Panc1 (cell line): ENCODE results near the gene HSP90AB1. TPM values are rescaled to one million over a fixed set of nuclear protein-coding genes. Genes with fewer than 3 reads are reported as not detected.

ENCODE experiments used
- ATAC-seq: fragments of 200-7000 bp; cut with Tn5 transposase; 2 replicates; pipeline ENCODE4 v1.9.1; 2020; ENCODE audit warnings: mild to moderate bottlenecking, moderate library complexity
- BruUV-seq: library from RNA; stranded (reverse); fragments of 400-500 nt; replicated peaks from 2 replicates; lab custom pipeline; 2021; lab: Mats Ljungman, UMichigan
- CTCF ChIA-PET: fragments of 300-600 bp; sonication (Branson Sonifier 250); formaldehyde crosslinking; loops from one replicate; lab custom pipeline; 2022; ENCODE audit warnings: antibody characterized with exemption; lab: Charles Lee
- POLR2A ChIA-PET: fragments of 300-600 bp; sonication (Branson Sonifier 250); formaldehyde crosslinking; loops from one replicate; lab custom pipeline; 2022; ENCODE audit warnings: antibody characterized with exemption; lab: Charles Lee
- DNase-seq: peaks from one replicate; pipeline ENCODE4 v3.0.0-alpha.2; 2010; ENCODE audit warnings: low read depth, low spot score
- H3K27ac ChIP-seq: 2 replicates; pipeline ENCODE4 v1.5.1; 2011; ENCODE audit warnings: mild to moderate bottlenecking, low read length, inconsistent platforms
- H3K27me3 ChIP-seq: fragments of 200-500 bp; sonication (Bioruptor generic); 2 replicates; pipeline ENCODE4 v1.6.0; 2014; ENCODE audit warnings: low read length, inconsistent platforms; ENCODE audit not compliant: control insufficient read depth, insufficient read depth
- H3K36me3 ChIP-seq: fragments of 200-500 bp; sonication (Bioruptor generic); 2 replicates; pipeline ENCODE4 v1.5.1; 2014; ENCODE audit warnings: inconsistent platforms, mild to moderate bottlenecking, low read length, moderate library complexity; ENCODE audit not compliant: control insufficient read depth, insufficient read depth
- H3K4me1 ChIP-seq: 2 replicates; pipeline ENCODE4 v1.5.1; 2011; ENCODE audit warnings: inconsistent platforms, mild to moderate bottlenecking, low read length, moderate library complexity; ENCODE audit not compliant: control insufficient read depth, insufficient read depth
- H3K4me3 ChIP-seq, 2 experiments: 2 replicates each; pipeline ENCODE4 v1.5.1; 2011 to 2012; ENCODE audit warnings: low read depth in 2 of 2, low read length in 2 of 2, mild to moderate bottlenecking in 2 of 2, inconsistent platforms in 1 of 2, moderate library complexity in 1 of 2
- H3K9me3 ChIP-seq: fragments of 200-500 bp; sonication (Bioruptor generic); 2 replicates; pipeline ENCODE4 v1.5.1; 2014; ENCODE audit warnings: low read depth, mild to moderate bottlenecking, inconsistent platforms, low read length, moderate library complexity; ENCODE audit not compliant: control insufficient read depth, insufficient read depth
- CTCF ChIP-seq: fragments of 450-650 bp; IDR thresholded peaks from 2 replicates; pipeline ENCODE4 v1.5.1; 2017; ENCODE audit warnings: mild to moderate bottlenecking
- POLR2AphosphoS5 ChIP-seq: IDR thresholded peaks from 2 replicates; pipeline ENCODE4 v1.6.1; 2012; ENCODE audit warnings: mild to moderate bottlenecking, low read depth, low read length, moderate library complexity
- REST ChIP-seq, 2 experiments: IDR thresholded peaks; 2 replicates each; pipeline ENCODE4 v1.6.1; 2011 to 2012; ENCODE audit warnings: low read depth in 2 of 2, control low read depth in 1 of 2, low read length in 1 of 2, mild to moderate bottlenecking in 1 of 2, moderate library complexity in 1 of 2; ENCODE audit not compliant: insufficient read depth in 1 of 2
- SIN3A ChIP-seq: IDR thresholded peaks from 2 replicates; pipeline ENCODE4 v1.6.1; 2012; ENCODE audit warnings: low read depth, mild to moderate bottlenecking, low read length, moderate library complexity, borderline replicate concordance; ENCODE audit not compliant: insufficient read depth
- TCF7L2 ChIP-seq: IDR thresholded peaks from 2 replicates; pipeline ENCODE4 v1.6.1; 2011; ENCODE audit warnings: mild to moderate bottlenecking, low read depth, low read length, inconsistent platforms
- in situ Hi-C: cut with HindIII; loops from 2 replicates; pipeline ENCODE4 v1.10.0; 2016; ENCODE audit warnings: low sequenced_read_pairs, low pct_unique_long_range_greater_than_20kb
- intact Hi-C: fragments of 100-400 bp; cut with micrococcal nuclease; formaldehyde crosslinking; loops from one replicate; pipeline ENCODE4 v1.10.0; 2022; ENCODE audit not compliant: unreplicated experiment
- total RNA-seq: library from RNA; stranded (reverse); gene quantifications from one replicate; pipeline ENCODE4 v1.2.1, GENCODE V29; 2021; ENCODE audit not compliant: unreplicated experiment

The HSP90AB1 gene
- total RNA-seq, 1 experiment from 2014 or later = 1,253 TPM

- no peak overlapping the region for H3K4me3 ChIP-seq
- BruUV-seq = no TSS peak
- no peaks in the 10 kb centered on the region for H3K36me3 ChIP-seq
- H3K27me3 ChIP-seq = peaks cover 16% of the 10 kb centered on the region
- POLR2A ChIA-PET = no interaction called here
- TF ChIP-seq SIN3A (no peak), POLR2AphosphoS5 (no peak), TCF7L2 (no peak), CTCF (no peak), REST (IDR thresholded peaks at IDR 0.05; ENCODE audit: insufficient read depth in 1 of 2, low read depth in 2 of 2, low read length in 1 of 2) (no peak)
- intact Hi-C loops = no loop called here
- ATAC-seq (no peak), DNase-seq (no peak)
- H3K4me1 ChIP-seq = no peaks in the 10 kb centered on the region
- no peaks in the 10 kb centered on the region for H3K9me3 ChIP-seq
- CTCF ChIA-PET = interaction anchor here (0.6 kb wide), 1 partner anchor 67 kb away, joined by 3 read pairs; no protein-coding TSS in a partner anchor
- no peak overlapping the region for H3K27ac ChIP-seq
- in situ Hi-C loops = no loop called here
Observed at GRCh38 chr6:44272999-44273566, 26.2 kb downstream of the HSP90AB1 start.

DNA sequence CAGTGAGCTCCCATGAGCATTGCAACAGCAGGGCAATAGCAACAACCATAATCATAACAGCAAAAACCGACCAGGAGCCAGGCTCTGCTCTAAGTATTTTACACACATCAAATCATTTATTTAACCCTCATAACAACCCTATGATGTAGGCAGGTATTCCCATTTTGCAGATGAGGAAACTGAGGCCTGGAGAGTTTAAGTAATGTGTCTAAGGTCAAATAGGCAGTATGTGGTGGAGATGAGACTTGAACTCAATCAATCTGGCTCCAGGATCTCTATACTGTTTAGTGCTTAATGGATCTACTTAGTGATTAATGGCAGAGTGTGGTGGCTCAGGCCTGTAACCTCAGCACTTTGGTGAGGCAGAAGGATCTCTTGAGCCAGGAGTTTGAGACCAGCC, 26.7 kb downstream of the HSP90AB1 start:
- CTCF ChIA-PET = interaction anchor here (0.6 kb wide), 1 partner anchor 66 kb away, joined by 3 read pairs; no protein-coding TSS in a partner anchor
- in situ Hi-C loops (no loop called here), intact Hi-C loops (no loop called here)
- Histone ChIP-seq H3K4me3 (no peak overlapping the region), H3K36me3 (no peaks in the 10 kb centered on the region), H3K27ac (no peak overlapping the region), H3K9me3 (no peaks in the 10 kb centered on the region), H3K4me1 (no peaks in the 10 kb centered on the region), H3K27me3 (peaks cover 16% of the 10 kb centered on the region)
- POLR2A ChIA-PET = no interaction called here
- BruUV-seq = no TSS peak
- ATAC-seq (no peak), DNase-seq (no peak)
- no peak for TF ChIP-seq TCF7L2
- no peak for TF ChIP-seq REST (IDR thresholded peaks at IDR 0.05; ENCODE audit: insufficient read depth in 1 of 2, low read depth in 2 of 2, low read length in 1 of 2)
- TF ChIP-seq POLR2AphosphoS5 = no peak
- TF ChIP-seq CTCF = no peak
- no peak for TF ChIP-seq SIN3A
